C4-2B (cell line): Measurements from ENCODE around the gene SCO2.

Experiments
- H3K27ac ChIP-seq: fragments of 450-650 bp; 2 replicates; pipeline ENCODE4 v1.5.1; 2017
- ZFX ChIP-seq: fragments of 450-650 bp; IDR thresholded peaks from 2 replicates; pipeline ENCODE4 v1.6.1; 2017

Gene SCO2

GRCh38 chr22:50473855-50474671 lies 51.3 kb downstream of the SCO2 start:
- peak overlapping the region; percentile 73 for H3K27ac ChIP-seq
- TF ChIP-seq ZFX, result no peak
